Left renal pelvis (tissue), 4 donors: ENCODE data around the gene FBN1. TPM values are rescaled to one million over a fixed set of nuclear protein-coding genes. Genes with fewer than 3 reads are reported as not detected.

ENCODE experiments used
- DNase-seq, 4 donors: peaks; one replicate each; pipeline ENCODE4 v3.0.0-alpha.2; 2013; ENCODE audit warnings: low read depth in 4 of 4, low spot score in 3 of 4
- polyA plus RNA-seq, 4 donors: library from polyadenylated mRNA; unstranded; fragments of 120-200 nt; gene quantifications; one replicate each; pipeline ENCODE4 v1.2.1, GENCODE V29; 2013; ENCODE audit not compliant: insufficient read length in 4 of 4

FBN1 gene
- polyA plus RNA-seq, 4 donors = 67.6 to 462 (median 133) TPM

DNA sequence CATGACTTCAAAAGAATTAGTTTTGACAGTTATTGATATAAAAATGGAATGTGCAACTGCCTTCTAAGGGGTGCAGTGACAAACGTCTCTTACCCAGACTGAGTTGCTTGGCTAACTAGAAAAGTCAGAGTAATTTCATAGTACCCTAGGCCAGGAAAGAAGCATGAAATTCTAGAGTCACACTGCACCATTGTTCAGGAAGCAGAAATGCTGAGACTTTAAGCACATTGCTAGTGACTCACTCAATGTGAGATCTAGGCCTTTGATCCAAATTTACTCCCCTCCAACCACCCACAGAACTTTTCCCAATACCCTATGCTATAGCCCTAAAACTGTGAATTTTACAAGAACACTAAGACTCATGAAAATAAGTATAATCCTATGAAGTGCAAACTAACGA is 203.5 kb downstream of the FBN1 start:
- DNase-seq = no peak

DNA sequence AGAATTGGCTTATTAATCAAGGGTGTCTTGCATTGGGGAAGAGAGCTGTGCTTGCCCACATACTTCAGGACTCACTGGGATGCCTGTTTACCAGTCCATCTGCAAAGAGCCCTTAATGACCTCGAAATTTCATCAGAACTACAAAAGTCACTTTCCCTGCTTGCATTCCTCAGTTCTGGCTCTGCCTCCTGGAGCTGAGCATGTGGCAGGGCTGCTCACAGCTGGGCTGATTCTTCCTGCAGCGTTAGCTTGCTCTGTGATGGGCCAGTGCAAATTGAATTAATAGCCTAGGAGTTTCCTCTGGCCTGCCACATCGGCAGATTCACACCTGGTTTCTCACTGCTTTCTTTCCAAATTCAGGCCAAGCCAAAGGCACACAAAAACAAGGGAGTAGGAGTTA is 205.4 kb downstream of the FBN1 start:
- no peak for DNase-seq

DNA sequence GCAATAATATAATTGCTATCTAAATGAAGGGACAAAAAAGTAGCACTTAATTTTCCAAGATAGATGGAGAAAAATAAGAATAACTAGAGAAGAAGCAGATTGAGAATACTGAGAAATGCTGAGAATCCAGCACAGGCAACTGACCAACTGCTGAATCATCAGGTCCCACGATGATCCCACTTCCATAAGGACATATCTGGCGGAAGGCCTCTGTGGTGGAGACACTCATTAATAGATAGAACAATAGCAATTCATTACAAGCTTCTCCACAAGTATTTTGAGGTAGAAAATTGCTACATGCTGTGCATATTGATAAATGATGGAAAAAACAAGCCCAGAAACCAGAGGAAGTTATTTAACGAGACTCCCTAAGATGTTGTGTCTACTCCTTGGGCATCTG is 208.3 kb downstream of the FBN1 start:
- no peak for DNase-seq

DNA sequence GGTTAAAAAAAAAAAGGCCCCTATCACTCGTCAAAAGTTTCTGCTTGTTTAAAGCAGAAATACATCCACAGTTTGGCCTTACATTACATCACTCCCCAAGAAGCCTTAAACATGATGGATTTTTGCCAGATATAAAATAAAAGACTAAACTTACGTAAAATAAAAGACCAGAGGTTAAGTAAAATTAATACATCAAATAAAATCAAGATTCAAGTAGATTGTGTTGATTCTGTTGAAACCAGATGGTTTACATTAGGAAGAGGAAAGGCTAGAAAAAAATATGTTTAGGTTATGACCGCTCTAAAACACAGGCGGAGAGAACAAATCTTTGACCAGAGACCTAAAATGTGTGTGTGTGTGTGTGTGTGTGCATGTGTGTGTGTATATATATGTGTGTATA is 210.2 kb downstream of the FBN1 start:
- peak in 3 of 4 donors; percentile 37 to 39 (median 39) for DNase-seq

DNA sequence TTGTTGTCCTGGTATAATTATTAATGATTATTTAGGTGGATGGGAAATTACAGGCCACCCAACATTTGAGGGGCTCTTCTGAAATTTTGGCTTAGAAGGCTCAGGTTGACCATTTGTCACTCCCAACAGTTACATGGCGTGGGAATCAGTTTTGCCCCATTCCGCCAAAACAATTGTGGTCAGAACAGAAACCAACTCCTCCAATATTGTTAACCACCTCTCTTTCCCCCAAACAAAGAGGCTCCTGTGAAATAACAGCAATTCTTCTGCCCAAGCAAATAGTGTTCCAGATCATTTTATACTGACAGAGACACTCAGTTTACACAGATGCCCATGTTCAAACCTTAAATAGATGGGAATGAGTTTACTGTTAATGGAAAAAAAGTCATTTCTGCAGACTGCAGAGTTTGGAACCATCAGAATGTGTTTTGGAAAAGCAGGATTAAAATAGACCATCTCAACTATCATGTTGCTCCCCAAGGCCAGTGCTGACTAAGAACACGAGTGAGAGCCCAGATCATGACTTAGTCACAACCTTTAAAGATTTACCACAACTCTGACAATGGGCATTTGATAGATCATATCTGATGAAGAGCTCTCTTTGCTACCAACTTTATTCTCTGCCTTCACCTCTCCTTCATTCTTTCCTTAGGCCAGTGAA is 212.2 kb downstream of the FBN1 start:
- no peak for DNase-seq

DNA sequence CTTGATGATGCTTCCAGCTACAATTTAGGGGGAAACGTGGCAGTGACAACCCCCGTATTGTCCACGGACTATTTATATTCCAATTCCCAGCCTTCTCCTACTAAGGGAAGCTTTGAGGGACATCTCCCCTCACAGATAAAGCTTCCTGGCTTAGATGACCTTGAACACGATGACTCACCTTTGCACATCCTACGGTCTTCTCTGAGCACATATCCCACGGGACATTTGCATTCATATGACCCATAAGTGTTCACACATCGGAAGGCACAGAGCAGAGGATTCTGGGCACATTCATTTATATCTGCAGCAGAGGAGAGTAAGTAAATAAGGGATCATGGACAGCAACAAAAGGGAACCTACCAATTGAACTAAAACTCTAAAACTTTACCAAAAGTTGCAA is 212.8 kb downstream of the FBN1 start:
- DNase-seq = no peak

DNA sequence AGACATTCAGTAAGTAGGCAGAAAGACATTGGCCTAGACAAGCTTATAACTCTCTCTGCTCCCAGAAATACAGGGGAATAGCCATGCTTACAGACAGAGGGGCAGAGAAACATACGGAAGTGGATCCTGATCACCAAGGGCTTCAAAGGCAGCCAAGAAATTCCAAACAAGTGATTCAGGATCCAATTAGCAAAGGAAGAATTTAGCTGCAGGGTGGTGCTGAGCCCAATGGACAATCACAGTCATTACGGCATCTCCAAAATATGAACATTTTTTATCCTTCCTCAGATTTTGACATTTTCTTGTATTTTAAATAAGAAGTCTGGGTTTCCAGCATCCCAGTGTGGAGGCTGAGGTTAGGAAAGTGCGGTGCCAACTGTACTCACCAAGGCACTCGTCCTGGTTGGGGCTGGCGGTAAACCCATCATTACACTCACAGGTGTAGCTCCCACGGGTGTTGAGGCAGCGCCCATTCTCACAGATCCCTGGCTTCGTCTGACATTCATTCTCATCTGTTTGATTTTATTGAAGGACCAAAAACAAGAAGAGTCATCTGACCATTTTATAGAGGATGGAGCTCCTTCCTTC is 217.5 kb downstream of the FBN1 start:
- no peak for DNase-seq

DNA sequence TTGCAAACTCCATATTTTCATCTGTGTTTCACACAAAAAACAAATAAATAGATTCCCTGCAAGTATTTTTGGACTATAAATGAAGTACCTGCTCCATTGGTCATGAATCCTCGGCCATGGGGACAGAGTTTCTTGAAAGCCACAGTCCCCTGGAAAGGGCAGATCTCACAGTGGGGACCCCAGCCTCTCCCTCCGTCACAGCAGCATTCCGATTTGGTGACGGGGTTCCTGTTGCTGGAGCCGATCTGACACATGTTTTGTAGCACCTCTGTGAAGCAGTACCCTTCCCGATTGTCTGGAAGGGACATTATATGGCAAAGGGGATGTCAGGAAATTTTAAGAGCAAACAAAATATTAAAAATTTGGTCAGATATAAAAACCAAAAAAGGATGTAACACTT is 218.0 kb downstream of the FBN1 start:
- no peak for DNase-seq

DNA sequence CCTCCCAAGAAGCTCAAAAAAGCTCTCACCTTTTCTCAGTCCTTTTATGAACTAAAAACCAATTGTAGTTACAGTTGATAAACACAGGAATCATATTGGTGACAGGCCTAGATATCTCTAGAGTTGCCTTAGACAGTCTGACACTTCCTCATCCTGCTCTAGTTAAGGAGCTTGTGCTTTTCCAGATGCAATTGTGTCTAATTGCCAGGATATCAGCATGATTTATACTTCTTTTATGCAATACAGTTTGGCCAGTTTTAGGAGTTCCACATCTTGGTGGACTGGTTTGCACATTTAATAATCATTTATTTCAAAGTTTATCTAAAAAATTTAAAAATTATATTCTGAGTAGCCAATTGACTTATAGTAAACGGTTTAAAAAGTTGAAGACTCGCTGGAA is 218.6 kb downstream of the FBN1 start:
- no peak for DNase-seq

DNA sequence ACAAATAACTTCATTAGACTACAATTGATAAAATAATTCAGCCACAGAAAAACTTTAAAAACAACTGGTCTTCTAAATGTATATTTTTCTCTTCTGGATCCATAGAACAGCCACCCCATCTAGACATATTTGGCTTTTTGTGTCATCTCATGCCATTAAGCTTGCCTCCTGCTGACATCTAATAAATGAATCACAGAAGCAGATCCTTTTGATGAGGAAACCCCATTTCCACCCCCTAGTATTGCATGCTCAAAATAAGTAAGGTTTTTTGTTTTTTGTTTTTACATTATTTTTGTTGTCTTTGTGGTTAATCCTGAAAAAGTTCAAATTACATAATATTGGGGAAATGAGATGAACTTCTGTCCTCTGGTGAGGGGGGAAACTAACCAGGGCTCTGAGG is 219.5 kb downstream of the FBN1 start:
- DNase-seq = no peak

DNA sequence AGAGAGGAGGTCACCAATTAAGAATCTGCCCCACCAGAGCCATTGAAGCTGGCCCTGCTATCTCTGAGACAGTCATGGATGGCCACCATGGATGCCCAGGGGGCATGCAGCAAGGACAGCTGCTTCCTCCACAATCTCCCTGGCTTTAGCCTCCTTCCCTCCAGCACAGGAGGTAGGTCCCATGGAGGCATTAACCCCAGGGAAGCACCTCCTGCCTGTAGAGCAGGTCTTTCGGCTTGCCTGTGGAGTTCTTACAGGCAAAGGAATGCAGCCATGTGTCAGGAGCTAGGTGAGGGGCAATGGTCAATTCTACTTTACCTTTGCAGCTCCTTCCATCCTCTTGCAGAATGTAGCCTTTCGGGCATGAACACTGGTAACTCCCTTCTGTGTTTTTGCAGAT is 220.5 kb downstream of the FBN1 start:
- no peak for DNase-seq

DNA sequence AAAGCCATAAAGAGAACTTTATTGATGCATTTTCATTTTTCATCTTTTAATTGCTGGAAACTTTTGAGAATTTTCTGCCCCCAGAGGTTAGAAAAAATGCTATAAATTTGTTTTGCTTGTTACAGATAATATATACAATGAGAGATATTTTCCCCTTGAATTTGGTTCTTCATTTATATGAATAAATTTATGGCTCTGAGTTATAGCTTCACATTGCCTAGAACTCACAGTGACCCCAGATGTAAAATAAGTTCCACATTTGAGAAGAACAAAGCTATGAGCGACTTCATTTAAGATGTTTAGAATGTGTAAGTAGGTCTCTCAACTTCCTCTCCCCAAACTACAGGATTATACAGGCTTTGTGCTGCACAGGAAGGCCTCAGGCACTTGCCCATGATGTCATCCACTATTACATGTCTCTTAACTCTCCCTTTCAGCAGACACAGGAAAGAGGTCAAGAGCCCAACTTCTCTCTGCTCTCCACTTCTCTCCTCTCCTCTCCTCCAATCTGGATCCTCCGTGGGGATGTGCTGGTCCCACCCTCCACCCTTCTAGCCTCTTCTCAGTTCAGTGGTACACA is 221.5 kb downstream of the FBN1 start:
- peak in 1 of 4 donors; percentile 20 for DNase-seq

DNA sequence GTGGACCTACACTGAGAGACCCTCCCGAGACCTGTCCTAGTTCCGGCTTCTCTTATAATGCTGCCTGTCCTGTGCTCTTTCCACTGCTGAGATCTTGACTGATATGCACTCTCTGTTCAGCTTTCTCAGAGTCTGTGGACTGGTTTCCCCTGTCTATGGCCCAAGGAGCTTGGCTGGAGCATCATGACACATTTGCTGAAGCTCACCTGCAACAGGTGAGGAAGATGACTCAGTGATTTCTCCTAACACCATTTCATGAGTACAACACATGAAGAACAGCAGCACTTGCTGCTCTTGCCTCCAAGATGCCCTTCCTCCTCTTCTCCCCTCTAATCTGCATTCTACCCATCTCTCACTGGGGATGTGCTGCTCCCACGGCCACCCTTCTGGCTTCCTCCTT is 222.2 kb downstream of the FBN1 start:
- no peak for DNase-seq

DNA sequence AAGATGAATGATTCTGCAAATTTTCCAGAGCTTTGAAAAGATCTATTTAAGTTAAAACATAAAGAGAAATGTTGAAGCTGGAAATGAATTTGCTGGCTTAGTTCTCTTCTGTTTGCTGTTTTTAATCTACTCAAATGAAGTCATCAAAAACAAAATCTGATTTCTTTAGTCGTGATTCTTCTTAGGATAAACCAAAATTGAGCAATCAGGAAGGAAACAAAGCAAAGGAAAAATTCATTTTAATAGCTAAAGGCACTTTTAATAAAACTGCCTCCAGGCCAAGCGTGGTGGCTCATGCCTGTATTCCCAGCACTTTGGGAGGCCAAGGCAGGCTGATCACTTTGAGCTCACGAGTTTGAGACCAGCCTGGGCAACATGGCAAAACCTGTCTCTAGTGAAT is 223.1 kb downstream of the FBN1 start:
- no peak for DNase-seq

DNA sequence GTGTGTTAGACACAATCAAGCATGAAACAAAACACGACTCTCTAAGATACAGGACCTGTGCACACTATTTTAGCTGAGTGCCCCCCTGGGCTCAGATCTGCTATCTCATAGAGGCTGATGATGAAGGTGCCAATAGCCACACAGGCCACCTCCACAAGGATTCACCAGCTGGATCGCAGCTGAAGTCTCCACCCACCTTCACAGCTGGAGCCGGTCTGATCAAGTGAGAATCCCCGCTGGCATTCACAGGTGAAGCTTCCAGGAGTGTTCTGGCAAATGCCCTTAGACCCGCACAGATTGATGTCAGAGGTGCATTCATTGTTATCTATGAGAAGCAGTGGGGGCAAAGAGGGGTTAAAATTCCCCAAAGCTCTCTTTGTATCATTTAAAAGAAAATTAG is 224.1 kb downstream of the FBN1 start:
- no peak for DNase-seq

DNA sequence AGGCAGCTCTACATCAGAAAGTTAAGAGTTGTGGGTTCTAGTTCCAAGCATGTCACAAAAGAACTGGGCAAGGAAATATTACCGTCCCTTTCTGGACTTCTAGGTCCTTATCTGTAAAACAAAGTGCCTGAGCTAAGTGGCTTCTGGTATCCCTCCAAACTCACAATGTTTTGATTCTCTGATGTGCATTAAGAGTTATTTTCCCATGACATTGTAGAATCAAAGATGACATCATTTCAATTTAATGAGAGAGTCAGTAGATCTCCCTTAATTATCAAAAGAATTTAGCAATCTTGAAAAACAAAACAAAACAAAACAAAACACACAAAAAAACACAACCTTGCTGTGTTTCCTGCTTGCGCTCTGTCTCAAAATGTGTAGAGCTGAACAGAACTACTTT is 225.6 kb downstream of the FBN1 start:
- DNase-seq = no peak

DNA sequence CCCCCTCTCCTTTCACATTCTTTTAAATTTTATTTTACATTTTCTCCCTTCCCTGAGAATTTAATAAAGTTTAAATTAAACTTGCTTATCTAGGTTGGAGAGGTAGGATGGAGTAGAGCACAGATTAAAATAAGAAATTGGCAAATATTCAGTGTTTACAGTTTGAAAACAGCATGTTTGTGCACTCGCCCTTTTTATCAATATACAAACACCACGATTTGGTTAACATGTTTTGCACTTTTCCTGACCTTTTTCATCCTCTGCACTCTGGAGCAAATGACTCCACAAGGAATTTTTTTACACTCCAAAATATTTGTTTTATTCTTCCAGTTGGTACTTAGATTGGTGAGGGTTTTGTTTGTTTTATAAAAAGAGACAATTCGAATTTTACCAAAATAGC is 227.2 kb downstream of the FBN1 start:
- DNase-seq = no peak

DNA sequence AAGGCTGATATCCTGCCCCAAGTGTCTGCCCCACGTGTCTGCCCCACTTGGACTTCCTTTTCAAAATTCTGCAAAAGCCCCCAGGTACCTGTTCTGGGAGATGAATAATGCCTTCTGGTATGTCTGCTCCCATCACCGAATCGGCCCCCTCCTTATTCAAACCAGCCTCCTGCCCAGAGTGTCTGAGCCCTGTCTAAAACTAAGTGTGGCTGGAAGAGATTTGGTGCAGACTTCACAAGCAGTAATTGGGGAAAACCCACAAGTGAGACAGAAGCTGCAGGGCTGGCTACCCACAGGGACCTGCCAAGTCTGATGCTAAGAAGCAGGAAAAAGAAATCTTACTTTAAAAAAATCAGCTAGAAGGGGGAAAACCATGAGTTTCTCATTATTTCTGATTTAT is 229.2 kb downstream of the FBN1 start:
- no peak for DNase-seq

DNA sequence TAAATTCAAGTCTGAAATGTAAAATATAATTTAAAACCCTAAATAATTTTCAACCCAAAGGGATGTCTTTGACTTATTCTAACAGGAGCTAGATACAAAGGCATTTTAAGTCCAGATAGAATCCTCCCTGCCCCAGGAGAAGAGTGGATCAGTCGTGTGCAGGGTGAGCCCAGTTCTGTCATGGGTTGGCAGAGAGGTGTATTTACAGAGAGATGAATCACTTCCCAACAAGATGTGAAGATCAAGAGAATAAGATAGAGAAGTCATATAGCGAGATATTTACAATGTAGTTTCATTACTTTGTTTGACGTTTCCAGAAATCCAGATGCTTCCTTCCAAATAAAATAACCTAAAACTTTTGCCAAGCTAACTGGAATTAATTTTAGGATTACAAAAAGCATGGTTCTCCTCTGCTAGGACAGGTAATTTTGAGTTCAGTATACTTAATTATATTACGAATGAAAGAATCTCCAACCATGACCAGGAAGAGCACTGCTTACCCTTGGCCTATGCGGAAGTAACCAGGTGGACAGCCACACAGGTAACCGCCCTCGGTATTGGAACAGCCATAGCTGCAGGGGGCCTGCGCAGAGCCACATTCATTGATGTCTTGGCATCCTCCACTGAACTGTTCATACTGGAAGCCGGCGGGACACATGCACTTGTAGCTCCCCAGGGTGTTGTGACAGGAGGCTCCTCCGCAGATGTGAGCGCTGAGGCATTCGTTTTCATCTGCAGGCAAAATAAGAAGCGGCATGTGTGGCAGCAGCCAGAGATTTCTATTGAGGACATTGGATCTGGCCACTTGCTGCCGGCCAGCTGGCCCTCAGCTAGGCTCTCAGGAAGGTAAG is 230.2 kb downstream of the FBN1 start:
- no peak for DNase-seq

DNA sequence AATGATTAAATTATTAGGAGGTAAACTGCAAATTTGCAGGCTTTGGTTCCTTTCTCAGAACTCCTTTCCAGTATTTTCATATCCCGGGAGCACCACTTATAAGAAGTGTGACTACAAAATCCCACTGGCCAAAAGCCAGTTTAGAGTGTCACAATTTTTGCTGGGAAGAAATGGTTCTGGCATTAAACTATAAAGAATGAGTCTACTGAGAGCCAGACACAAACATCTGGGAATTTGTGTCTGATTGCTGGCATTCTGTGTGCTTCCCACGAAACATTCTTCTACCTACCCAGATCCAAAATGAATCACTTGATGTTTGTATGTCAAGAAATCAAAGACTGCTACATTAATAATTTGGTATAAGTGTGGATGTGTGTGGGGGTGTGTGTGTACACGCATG is 231.5 kb downstream of the FBN1 start:
- DNase-seq = no peak

DNA sequence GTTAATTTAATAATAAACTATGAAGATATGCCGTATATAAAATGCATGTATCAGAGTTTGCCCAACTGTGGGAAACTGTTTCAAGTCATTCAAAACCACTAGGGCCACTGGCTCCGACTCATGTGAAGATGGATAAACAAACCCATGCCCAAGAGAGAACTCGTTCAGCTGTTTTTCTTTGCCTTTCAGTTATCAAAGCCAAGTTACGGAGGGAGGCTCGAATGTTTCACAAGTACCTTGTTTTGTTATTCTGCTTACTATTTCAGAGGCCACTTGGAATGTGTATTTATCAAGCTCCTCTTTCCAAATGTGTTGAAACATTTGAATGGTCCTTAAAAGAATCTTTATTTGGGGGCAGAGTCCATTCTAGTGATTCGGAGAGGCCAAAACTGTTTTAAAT is 232.2 kb downstream of the FBN1 start:
- no peak for DNase-seq
